ENCODE results near the gene ECM2.

ECM2 gene

DNA sequence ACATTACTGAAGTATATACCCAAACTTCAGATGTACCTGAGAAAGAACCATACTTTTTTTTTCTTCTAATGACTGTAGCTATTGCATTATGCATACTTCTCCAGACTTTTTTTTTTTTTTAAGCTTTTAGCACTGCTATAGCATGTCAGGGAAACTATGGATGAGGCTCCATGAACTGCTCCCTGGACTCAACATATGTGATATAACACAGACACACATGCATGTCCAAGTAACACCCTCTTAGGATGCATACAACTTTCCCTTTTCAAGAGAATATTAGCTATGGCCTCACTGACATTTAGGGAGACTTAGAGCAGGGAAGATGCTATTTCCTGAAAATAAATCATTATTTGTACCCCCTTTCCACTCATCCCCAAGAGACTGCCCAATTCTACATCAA, 53.0 kb downstream of the ECM2 start:
- H3K4me3 ChIP-seq (ENCODE audit: low read depth, low read length) = no peak overlapping the region
- TF ChIP-seq, protein P1, sequence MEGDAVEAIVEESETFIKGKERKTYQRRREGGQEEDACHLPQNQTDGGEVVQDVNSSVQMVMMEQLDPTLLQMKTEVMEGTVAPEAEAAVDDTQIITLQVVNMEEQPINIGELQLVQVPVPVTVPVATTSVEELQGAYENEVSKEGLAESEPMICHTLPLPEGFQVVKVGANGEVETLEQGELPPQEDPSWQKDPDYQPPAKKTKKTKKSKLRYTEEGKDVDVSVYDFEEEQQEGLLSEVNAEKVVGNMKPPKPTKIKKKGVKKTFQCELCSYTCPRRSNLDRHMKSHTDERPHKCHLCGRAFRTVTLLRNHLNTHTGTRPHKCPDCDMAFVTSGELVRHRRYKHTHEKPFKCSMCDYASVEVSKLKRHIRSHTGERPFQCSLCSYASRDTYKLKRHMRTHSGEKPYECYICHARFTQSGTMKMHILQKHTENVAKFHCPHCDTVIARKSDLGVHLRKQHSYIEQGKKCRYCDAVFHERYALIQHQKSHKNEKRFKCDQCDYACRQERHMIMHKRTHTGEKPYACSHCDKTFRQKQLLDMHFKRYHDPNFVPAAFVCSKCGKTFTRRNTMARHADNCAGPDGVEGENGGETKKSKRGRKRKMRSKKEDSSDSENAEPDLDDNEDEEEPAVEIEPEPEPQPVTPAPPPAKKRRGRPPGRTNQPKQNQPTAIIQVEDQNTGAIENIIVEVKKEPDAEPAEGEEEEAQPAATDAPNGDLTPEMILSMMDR (IDR thresholded peaks at IDR 0.05; ENCODE audit: low read depth, low read length, missing control alignments) = no peak
- no peak for DNase-seq (ENCODE audit: low read depth)

DNA sequence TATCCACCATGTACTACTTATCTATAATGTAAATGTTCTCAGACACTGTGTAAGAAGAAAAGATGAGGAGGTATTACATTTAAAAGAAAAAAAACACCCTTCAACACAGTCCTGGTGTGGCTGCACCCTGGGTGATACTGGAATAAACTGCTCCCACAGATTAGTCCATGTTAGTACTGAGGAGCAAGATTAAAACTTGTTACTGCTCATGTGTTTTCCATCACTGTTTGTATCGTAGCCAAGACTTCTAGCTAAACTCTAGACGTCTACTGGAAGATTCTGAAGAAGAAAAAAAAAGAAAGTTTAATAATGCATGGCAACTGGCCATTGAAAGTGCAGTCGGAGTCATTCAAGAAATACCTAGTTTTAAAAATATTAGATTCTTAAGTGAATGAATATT, 53.5 kb downstream of the ECM2 start, which contains the start of gene ASPN:
TSS of gene ASPN (minus strand) at position 178 of the 400 bp plus-strand sequence.
- no peak for DNase-seq (ENCODE audit: low read depth)

DNA sequence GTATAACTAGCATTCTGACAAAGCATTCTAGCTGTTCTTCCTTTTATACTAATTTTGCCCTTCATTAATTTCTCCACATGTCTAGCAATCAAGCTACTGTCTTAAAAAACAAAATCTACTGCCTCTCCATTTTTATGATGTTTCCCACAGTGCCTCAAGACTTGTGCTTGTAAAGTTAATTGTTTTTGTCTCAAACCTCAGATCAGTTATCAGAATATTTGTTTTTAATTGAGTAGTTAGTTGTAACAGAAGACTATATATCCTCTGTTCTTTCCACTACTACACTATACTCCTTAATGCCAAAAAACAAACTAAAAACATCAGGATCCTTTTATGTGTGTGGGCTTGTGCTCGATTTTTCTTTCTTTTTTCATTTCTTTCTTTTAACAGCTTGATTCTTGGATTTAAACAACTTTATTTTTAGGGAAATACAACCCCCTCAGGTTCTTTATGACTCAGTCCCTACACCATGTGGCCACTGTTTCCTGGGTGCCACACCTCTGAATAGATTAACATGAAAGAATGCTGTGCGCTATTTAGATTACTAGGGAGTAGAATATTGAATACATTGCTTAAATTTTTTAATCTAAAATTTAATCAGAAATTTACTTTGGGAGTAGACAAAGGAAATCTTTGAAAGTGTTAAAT, 54.7 kb downstream of the ECM2 start:
- TF ChIP-seq, protein P1 (IDR thresholded peaks at IDR 0.05; ENCODE audit: low read depth, low read length, missing control alignments) = no peak
- DNase-seq (ENCODE audit: low read depth) = peak; percentile 10
- no peak overlapping the region for H3K4me3 ChIP-seq (ENCODE audit: low read depth, low read length)

More for the DNA sequence above, 53.5 kb downstream of the ECM2 start, which contains the start of gene ASPN:
- no peak within 1 kb of the TSS for H3K4me3 ChIP-seq (ENCODE audit: low read depth, low read length)
- TF ChIP-seq, protein P1 (IDR thresholded peaks at IDR 0.05; ENCODE audit: low read depth, low read length, missing control alignments) = no peak

DNA sequence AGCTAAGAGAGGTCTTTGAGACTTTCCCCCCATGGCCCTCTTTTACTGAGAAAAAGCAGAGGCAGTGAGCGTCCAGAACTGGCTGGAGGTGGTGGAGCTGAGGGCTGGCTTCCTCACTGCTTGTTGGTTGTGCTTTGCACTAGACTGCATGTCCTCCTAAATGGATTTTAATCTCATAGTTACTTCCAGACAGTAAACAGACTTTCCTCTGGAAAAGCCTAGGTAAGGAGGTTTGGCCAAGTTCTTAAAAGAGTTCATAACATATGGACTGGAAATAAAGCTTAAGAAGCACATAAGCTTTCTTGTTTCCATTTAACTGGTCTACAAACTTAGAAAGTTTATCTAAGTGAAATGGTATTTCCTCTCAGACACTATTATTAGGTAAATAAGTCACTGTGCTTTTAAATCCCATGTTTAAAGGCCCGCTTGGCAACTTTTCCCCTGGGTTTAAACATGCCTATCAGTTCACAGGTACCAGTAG, 55.5 kb downstream of the ECM2 start:
- H3K4me3 ChIP-seq (ENCODE audit: low read depth, low read length) = no peak overlapping the region
- no peak for DNase-seq (ENCODE audit: low read depth)
- TF ChIP-seq, protein P1 (IDR thresholded peaks at IDR 0.05; ENCODE audit: low read depth, low read length, missing control alignments) = no peak

DNA sequence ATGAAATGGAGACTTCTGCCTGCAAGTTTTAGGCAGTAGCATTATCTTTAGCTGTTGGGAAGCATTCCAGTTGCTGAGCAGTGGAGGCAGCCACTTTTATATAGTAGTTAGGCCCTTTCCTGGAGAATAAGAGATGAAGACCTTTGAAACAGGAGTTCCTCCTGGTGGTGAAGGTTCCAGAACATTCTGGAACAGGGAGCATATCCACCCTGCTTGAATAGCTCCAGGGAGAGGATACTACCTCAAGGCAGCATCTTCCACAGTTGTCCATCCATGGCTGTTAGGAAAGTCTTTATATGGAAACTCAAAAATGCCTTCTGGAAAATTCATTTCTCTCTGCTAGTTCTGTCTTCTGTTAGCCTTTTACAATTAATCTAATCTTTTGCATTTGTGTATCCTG, 56.4 kb downstream of the ECM2 start:
- no peak overlapping the region for H3K4me3 ChIP-seq (ENCODE audit: low read depth, low read length)
- DNase-seq (ENCODE audit: low read depth) = no peak
- TF ChIP-seq, protein P1 (IDR thresholded peaks at IDR 0.05; ENCODE audit: low read depth, low read length, missing control alignments) = no peak

DNA sequence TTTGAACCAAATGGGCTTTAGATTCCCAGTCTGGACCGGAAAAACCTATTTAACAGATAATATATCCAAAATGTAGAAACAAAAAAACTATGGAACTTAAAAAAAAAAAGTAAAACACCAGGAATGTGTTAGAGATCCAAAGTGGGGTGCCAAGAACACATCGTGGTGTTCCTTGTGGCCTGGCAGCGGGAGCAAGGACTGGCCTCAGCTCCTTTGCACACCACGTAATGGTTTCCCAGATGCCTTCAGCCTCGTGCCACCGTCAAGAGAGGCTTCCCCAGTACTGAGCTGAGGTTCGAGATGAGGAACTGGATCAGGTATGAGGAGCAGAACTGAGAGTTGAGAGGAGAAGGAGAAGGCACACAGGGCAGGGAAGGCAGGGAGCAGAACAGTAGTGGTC, 57.0 kb downstream of the ECM2 start:
- TF ChIP-seq, protein P1 (IDR thresholded peaks at IDR 0.05; ENCODE audit: low read depth, low read length, missing control alignments) = no peak
- H3K4me3 ChIP-seq (ENCODE audit: low read depth, low read length) = no peak overlapping the region
- DNase-seq (ENCODE audit: low read depth) = no peak

DNA sequence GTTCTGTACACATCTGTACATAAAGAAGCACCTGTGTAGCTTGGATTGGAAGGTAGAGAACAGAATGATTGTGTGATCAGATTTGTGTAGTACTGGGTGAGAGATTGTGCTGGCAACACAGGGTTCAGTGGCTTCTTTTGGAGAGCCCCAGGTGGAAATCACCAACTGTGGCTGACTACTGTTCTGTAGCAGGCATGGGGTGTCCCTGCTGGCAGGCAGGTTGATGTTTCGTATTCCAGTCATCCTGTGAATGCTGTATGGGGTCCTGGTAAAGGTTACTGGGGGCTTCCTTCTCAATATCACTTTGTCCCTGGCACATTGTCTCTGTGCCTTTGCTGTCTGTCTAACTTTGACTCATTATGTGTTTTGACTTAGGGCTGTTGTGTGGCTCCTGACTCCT, 58.8 kb downstream of the ECM2 start:
- DNase-seq (ENCODE audit: low read depth) = peak; percentile 13
- TF ChIP-seq, protein P1 (IDR thresholded peaks at IDR 0.05; ENCODE audit: low read depth, low read length, missing control alignments) = no peak
- H3K4me3 ChIP-seq (ENCODE audit: low read depth, low read length) = no peak overlapping the region

All from GM12864 (cell line).